HG03565 (cell line): ENCODE data around the gene JAZF1.

Source experiments
- ATAC-seq: cut with Tn5 transposase; IDR thresholded peaks from one replicate; pipeline ENCODE4 v1.9.1; 2021; ENCODE audit warnings: mild to moderate bottlenecking, moderate library complexity; ENCODE audit not compliant: unreplicated experiment

The JAZF1 gene

GRCh38 chr7:28180364-28181147 is at the start of gene JAZF1:
JAZF1 (minus strand) TSS chr7:28180795.
- ATAC-seq = no peak

- ATAC-seq = no peak
Observed at GRCh38 chr7:28230261-28230660, 49.7 kb upstream of the JAZF1 start.

DNA sequence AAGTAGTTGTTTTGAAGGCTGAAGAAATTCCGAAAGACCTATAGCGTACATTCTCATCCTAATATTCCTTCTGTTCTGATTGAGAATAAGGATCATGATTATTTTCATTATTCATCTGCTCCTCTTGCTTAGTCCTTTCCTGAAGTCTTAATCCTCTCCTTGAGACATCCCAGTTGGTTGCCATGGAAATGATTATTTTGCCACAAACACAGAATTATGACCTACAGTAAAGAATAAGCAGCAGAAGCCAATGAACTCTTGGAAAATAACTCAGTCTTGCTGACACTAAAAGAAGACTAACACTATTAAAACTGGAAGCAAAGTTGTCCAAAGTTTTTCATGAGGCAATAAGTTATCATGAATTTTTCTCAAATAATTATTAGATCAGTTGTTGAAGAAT is 47.8 kb upstream of the JAZF1 start:
- ATAC-seq = no peak

- ATAC-seq = no peak
Observed at GRCh38 chr7:28226003-28226402, 45.4 kb upstream of the JAZF1 start.

DNA sequence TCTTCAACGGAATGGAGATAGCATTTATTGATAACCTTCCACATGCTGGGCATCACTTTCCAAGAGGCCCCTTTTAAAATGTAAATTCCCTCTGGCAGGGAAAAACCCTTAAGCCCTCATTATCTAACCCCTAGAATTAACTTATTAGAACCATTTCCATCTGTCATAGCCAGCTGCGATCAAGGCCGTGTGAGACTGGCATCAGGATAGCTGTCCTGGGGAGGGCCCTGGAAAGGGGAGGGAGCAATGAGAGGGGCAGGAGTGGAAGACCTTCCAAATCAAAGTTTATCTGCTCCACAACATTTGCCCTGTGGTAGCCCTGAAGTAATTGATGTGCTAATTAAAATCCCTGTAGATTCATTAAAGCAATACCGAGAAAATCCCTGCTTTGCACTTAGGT is 45.0 kb upstream of the JAZF1 start:
- no peak for ATAC-seq

DNA sequence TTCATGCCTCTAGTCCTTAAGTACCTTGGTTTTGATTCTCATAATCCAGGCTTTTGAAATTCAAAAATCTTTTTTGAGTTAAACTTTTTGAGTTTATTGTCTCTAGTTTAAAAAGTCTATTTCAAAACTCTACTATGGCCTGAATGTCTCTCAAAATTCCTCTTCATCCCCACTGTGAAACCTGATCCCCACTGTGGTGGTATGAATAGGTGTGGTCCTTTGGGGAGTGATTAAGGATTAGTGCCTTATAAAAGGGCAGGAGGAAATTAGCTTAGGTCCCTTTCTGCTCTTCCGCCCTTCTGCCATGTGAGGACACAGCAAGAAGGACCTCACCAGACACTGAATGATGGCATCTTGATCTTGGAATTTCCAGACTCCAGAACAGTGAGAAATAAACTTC is 44.1 kb upstream of the JAZF1 start:
- no peak for ATAC-seq

- ATAC-seq = no peak
Observed at GRCh38 chr7:28224172-28224571, 43.6 kb upstream of the JAZF1 start.

- ATAC-seq = no peak
Observed at GRCh38 chr7:28222636-28223035, 42.0 kb upstream of the JAZF1 start.

DNA sequence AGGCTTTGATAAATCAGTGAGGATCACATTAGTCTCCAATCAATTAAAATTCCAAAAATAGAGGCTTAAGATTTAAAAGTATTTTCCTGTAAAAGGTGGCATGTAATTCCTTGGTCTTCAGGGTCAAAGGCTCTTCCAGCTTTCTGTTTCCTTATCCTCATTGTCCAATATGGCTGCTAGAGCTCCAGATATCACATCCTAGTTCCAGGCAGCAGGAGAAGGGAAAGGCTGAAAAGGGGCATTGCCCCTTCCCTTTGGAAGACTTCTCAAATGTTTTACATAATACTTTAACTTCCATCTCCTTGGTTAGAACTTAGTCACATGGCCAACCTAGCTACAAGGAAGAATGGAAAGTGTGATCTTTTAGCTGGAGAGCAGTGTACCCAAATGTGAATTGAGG is 39.2 kb upstream of the JAZF1 start:
- no peak for ATAC-seq

DNA sequence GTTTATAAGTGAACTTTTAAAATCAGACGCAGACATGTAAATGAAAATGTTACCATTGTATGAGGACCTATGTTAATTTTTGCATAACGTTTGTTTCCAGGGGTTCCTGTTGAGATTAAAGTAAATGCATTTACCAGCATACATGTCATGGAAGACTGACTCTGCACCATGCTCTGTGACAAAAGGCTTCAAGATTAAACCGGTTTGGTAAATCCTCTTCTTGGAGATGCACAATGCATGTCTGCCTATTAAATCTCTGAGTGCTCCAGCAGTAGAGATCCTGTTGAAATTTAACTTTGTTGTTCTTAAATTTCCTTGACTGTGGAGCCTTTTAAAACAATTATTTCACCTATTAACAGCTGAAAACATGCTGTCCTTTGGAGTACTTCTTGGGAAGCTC is 36.5 kb upstream of the JAZF1 start:
- no peak for ATAC-seq

- no peak for ATAC-seq
Observed at GRCh38 chr7:28211006-28211405, 30.4 kb upstream of the JAZF1 start.

DNA sequence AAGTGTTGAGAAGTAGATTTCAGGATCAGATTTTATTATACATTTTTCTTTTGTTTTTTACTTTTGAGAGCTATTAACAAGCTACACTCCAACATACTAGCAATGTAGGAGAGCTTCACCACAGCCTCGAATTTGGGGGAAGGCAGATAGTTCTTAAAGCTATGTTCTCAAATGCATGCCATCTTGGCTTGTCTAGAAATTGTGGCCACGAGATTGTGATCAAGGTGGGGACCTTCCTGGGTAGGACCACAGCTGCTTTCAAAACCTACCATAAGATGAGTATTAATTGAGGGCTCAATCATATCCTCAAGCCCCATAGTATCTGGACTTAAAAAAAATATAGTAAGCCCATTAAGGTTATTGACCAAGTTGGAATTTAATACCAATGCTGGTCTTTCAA is 27.9 kb upstream of the JAZF1 start:
- no peak for ATAC-seq

DNA sequence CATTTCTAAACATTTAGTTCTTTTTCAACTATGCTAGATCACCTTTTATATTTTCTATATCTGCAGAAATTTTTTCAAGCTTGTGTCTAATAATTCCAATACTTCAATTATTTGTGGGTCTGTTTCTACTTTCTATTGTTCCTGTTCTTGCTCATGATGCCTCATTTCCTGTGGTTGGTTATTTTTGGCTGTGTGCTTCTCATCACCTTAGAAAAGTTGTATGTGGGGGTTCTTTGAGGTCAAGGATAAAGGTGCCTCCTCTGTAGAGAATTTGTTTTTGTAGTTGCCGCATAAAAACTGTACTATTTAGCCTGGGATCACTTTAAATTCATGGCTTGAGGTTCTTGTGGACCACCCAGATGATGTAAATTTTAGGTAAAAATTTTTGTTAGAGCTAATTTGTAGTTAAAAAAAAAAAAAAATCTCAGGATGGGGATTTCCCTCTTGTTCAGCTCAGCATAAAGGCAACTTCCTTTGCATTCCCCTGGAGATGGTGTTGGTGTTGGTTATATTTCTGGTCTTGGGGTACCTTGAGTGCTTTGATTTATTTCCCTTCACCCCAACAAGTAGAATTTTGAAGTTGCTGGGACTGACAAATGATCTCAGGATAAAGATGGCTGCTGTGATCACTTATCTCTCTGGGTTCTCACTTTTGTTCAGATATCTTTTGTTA is 27.0 kb upstream of the JAZF1 start:
- peak; percentile 71 for ATAC-seq

DNA sequence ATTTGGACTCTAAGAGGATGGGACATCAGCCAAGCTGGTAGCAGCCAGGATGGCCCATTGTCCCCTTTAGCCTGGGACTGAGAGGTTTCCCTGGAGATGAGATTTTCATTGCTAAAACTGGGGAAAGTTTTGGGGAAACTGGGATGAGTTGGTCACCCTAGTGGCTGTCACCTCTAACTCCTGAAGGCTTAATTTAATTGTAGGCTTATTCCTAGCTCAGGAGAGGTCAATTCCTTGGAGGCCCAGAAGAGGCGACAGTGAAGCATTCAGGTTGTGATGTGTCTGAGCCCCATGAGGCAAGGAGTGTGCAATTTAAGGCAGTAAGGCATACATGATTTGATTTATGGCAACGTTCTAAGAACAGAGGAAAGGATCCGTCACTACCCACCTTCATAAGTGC is 24.9 kb upstream of the JAZF1 start:
- no peak for ATAC-seq

- ATAC-seq = no peak
Observed at GRCh38 chr7:28203508-28204240, 23.1 kb upstream of the JAZF1 start.

- no peak for ATAC-seq
Observed at GRCh38 chr7:28202222-28202621, 21.6 kb upstream of the JAZF1 start.

GRCh38 chr7:28201131-28201530 is 20.5 kb upstream of the JAZF1 start:
- ATAC-seq = no peak

DNA sequence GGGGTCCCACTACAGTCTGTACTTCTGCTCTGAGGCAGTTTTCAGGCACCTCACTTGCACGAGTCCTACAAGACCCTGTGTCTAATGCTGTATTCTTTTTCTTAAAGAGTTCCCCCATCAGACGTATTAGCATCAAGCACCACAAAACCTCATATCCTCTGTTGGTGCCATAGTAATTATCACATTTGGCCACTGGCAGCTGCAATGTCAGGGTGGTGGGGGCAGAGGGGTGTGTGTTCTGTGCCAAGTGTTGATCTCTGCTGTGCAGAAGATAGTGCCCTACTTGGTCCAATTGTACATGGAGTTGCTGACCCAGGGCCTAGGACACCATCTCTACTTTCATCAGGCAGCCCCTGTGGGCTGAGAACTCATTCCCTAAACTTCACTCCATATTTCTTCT is 20.0 kb upstream of the JAZF1 start:
- no peak for ATAC-seq

- ATAC-seq = no peak
Observed at GRCh38 chr7:28199021-28199510, 18.5 kb upstream of the JAZF1 start.

DNA sequence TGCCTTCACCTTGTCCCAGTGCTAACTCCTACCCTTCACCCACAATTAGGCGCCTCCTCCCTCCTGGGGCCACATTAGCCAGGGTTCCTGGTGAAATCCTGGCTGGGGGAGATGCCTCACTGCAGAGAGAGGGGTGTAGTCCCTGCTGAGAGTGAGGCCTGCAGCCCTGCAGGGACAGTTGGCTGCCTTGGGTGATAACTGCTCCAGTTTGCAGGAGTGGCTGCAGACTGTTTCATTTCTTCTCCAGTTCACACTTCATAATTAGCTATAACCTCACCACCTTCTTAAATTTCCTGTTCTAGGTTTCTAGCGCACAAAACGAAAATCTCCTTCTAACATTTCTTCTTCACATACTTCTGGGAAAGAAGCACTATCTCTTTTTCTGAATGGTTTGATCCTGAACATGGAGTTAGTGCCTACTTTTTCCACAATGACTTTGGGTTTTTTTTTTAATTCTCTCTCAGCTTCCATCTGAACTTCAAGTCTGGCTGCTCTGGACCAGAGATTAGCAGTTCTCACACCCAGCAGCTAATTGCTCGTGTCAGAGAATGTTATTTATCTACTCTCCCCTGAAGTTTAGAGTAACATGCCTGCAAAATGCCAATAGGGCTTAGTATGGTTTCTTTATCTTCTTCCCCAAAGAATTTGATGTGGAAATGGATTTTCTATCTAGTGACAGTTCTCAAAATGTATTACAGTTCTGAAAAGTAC is 15.5 kb upstream of the JAZF1 start:
- ATAC-seq = no peak
